NT2/D1 (cell line): ENCODE data around the gene DCLK2.

Experiments used
- YY1 ChIP-seq: IDR thresholded peaks from 2 replicates; pipeline ENCODE4 v1.6.1; 2011; ENCODE audit not compliant: insufficient read length, insufficient read depth
- ZNF274 ChIP-seq: IDR thresholded peaks from 2 replicates; pipeline ENCODE4 v1.6.1; 2011; ENCODE audit warnings: mild to moderate bottlenecking, low read depth, low read length

GRCh38 chr4:150067859-150068258 lies 10.4 kb upstream of the DCLK2 start:
- TF ChIP-seq YY1, result no peak
- TF ChIP-seq ZNF274, result no peak
